ENCODE data around the gene SKIC3.

SKIC3 gene

GRCh38 chr5:95528565-95528964 lies 26.2 kb downstream of the SKIC3 start:
- DNase-seq: no peak

GRCh38 chr5:95526871-95527270 lies 27.9 kb downstream of the SKIC3 start:
- DNase-seq: no peak

- no peak for DNase-seq
Observed at GRCh38 chr5:95524423-95524822, 30.4 kb downstream of the SKIC3 start.

- DNase-seq: no peak
Observed at GRCh38 chr5:95520206-95520605, 34.6 kb downstream of the SKIC3 start.

GRCh38 chr5:95519681-95520080 lies 35.1 kb downstream of the SKIC3 start:
- DNase-seq: no peak

- no peak for DNase-seq
Observed at GRCh38 chr5:95519151-95519550, 35.6 kb downstream of the SKIC3 start.

- no peak for DNase-seq
Observed at GRCh38 chr5:95518417-95518816, 36.4 kb downstream of the SKIC3 start.

GRCh38 chr5:95511606-95512005 lies 43.2 kb downstream of the SKIC3 start:
- DNase-seq: no peak

- DNase-seq: no peak
Observed at GRCh38 chr5:95508550-95508949, 46.2 kb downstream of the SKIC3 start.
